ENCODE data around the gene MAPK14. TPM values are rescaled to one million over a fixed set of nuclear protein-coding genes. Genes with fewer than 3 reads are reported as not detected.

MAPK14 gene
- total and polyA plus RNA-seq, 8 donors = 52.9 to 84.1 (median 68.3) TPM

GRCh38 chr6:36066817-36067216 lies 39.2 kb downstream of the MAPK14 start:
- ATAC-seq (peak; percentile 17), DNase-seq (no peak)
- no peaks in the 10 kb centered on the region for H3K9me3 ChIP-seq
- H3K27ac ChIP-seq = peak overlapping the region in 1 of 2 donors; percentile 42
- peaks cover 9 to 57% of the 10 kb centered on the region in 2 donors for H3K4me1 ChIP-seq
- intact Hi-C loops (cut with DNase I) = no loop called here
- H3K27me3 ChIP-seq = no peaks in the 10 kb centered on the region
- H3K36me3 ChIP-seq = peaks cover 0 to 10% of the 10 kb centered on the region in 2 donors
- TF ChIP-seq, protein P1, sequence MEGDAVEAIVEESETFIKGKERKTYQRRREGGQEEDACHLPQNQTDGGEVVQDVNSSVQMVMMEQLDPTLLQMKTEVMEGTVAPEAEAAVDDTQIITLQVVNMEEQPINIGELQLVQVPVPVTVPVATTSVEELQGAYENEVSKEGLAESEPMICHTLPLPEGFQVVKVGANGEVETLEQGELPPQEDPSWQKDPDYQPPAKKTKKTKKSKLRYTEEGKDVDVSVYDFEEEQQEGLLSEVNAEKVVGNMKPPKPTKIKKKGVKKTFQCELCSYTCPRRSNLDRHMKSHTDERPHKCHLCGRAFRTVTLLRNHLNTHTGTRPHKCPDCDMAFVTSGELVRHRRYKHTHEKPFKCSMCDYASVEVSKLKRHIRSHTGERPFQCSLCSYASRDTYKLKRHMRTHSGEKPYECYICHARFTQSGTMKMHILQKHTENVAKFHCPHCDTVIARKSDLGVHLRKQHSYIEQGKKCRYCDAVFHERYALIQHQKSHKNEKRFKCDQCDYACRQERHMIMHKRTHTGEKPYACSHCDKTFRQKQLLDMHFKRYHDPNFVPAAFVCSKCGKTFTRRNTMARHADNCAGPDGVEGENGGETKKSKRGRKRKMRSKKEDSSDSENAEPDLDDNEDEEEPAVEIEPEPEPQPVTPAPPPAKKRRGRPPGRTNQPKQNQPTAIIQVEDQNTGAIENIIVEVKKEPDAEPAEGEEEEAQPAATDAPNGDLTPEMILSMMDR (IDR thresholded peaks at IDR 0.05) = no peak
- H3K4me3 ChIP-seq = no peak overlapping the region

GRCh38 chr6:36067374-36068011 lies 39.9 kb downstream of the MAPK14 start:
- H3K27ac ChIP-seq = peak overlapping the region in 1 of 2 donors; percentile 42

DNA sequence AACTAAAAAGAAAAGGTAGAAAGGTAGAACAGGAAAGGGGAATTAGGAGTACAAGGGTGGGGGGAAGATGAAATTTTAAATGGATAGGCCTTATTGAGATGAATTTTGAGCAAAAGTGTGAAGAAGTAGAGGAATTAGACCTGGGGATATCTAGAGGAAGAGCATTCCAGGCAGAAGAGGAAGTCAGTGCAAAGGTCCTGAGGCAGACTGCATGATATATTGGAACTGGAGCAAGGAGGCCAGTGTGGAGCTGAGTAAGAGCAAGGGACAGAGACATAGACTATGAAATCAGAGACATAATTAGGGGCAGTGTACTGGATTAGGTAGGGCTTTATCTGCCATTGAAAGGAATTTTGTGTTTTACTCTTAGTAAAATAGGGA lies 40.4 kb downstream of the MAPK14 start:
- peaks cover 9 to 66% of the 10 kb centered on the region in 2 donors for H3K4me1 ChIP-seq
- DNase-seq (no peak), ATAC-seq (no peak)
- H3K9me3 ChIP-seq = no peaks in the 10 kb centered on the region
- TF ChIP-seq, protein P1 (IDR thresholded peaks at IDR 0.05) = no peak
- no peaks in the 10 kb centered on the region for H3K36me3 ChIP-seq
- no peak overlapping the region for H3K27ac ChIP-seq
- H3K4me3 ChIP-seq = no peak overlapping the region
- intact Hi-C loops (cut with DNase I) = no loop called here
- H3K27me3 ChIP-seq = no peaks in the 10 kb centered on the region

More at GRCh38 chr6:36067374-36068011, 39.9 kb downstream of the MAPK14 start:
- Histone ChIP-seq H3K9me3 (no peaks in the 10 kb centered on the region), H3K27me3 (no peaks in the 10 kb centered on the region), H3K36me3 (peaks cover 0 to 3% of the 10 kb centered on the region in 2 donors), H3K4me1 (peaks cover 9 to 64% of the 10 kb centered on the region in 2 donors), H3K4me3 (no peak overlapping the region)
- TF ChIP-seq, protein P1 (IDR thresholded peaks at IDR 0.05) = no peak
- peak; percentile 58 for ATAC-seq
- DNase-seq = no peak
- intact Hi-C loops (cut with DNase I) = no loop called here

DNA sequence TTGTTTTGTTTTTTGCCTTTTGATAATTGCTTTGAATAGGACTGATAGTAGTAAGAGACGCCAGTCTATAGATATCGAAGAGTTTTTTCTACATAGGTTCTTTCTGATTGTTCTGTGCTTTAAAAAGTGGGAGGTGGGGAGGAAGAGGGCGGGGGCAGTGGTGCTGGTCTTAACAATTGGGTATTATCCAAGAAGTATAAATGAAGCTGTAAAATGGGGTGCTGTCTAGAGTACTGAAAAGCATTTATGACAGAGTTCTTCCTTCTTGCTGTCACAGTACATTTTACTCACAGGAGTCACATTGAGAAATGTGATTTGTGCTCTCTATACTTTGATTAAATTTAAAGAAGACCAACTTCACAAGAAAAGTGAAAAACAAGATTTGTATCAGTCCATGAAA lies 41.0 kb downstream of the MAPK14 start:
- Histone ChIP-seq H3K36me3 (no peaks in the 10 kb centered on the region), H3K27ac (no peak overlapping the region), H3K27me3 (no peaks in the 10 kb centered on the region), H3K4me1 (peaks cover 9 to 66% of the 10 kb centered on the region in 2 donors), H3K4me3 (no peak overlapping the region), H3K9me3 (no peaks in the 10 kb centered on the region)
- TF ChIP-seq, protein P1 (IDR thresholded peaks at IDR 0.05) = no peak
- DNase-seq (no peak), ATAC-seq (no peak)
- intact Hi-C loops (cut with DNase I) = no loop called here

GRCh38 chr6:36069573-36069972 lies 42.0 kb downstream of the MAPK14 start:
- Histone ChIP-seq H3K27ac (no peak overlapping the region), H3K4me3 (no peak overlapping the region), H3K36me3 (peaks cover 0 to 3% of the 10 kb centered on the region in 2 donors), H3K9me3 (no peaks in the 10 kb centered on the region), H3K27me3 (no peaks in the 10 kb centered on the region), H3K4me1 (peaks cover 9 to 59% of the 10 kb centered on the region in 2 donors)
- no peak for DNase-seq
- TF ChIP-seq, protein P1 (IDR thresholded peaks at IDR 0.05) = no peak
- intact Hi-C loops (cut with DNase I) = no loop called here
- ATAC-seq = peak; percentile 61
